ENCODE results near the gene OR2T5.
"Not testable (repeated sequence)": the region's sequence is repeated elsewhere in the genome, so short reads cannot be mapped to it uniquely, and the experiment has no call there.

Gene OR2T5

GRCh38 chr1:248507773-248508172 lies 19.4 kb downstream of the OR2T5 start, which contains the start of gene OR2G6:
OR2G6 (plus strand) TSS chr1:248508073; CDS start chr1:248521647, 13,574 bp downstream.
- DNase-seq: not testable (repeated sequence)

GRCh38 chr1:248510217-248510616 lies 21.8 kb downstream of the OR2T5 start:
- not testable (repeated sequence) for DNase-seq

- DNase-seq: no peak
Measured at GRCh38 chr1:248521856-248522255, 33.5 kb downstream of the OR2T5 start.

GRCh38 chr1:248537449-248537848 lies 49.1 kb downstream of the OR2T5 start:
- not testable (repeated sequence) for DNase-seq
